Lung microvascular endothelial cell (primary cell): ENCODE data around the gene NPM1. TPM values are rescaled to one million over a fixed set of nuclear protein-coding genes. Genes with fewer than 3 reads are reported as not detected.
"Not testable (repeated sequence)": the region's sequence is repeated elsewhere in the genome, so short reads cannot be mapped to it uniquely, and the experiment has no call there.

Experiments used
- DNase-seq, 2 donors: peaks; one replicate each; pipeline versions ENCODE4 v3.0.0 to v3.0.0-alpha.2; 2010; ENCODE audit warnings: low read depth in 2 of 2
- total RNA-seq: library from RNA; depleted of rRNA; stranded (reverse); fragments of >200 nt; gene quantifications from 2 replicates; pipeline ENCODE4 v1.2.1, GENCODE V29; 2014

The NPM1 gene
- total RNA-seq, 1 donor from 2014 or later = 609 TPM

DNA sequence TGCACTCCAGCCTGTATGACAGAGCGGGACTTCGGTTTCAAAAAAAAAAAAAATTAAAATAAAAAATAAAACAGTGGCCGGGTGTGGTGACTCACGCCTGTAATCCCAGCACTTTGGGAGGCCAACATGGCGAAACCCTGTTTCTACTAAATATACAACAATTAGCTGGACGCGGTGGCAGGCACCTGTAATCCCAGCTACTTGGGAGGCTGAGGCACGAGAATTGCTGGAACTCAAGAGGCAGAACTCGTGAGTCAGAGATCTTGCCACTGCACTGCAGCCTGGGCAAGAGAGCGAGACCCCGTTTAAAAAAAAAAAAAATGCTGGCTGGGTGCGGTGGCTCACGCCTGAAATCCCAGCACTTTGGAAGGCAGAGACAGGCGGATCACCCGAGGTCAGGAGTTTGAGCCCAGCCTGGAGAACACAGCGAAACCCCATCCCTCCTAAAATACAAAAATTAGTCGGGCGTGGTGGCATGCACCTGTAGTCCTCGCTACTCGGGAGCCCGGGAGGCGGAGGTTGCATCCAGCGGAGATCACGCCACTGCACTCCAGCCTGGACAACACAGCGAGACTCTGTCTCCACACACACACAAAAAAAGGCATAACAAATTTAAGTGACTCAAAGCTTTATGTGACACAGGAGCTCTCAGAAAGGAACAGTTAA is 1.5 kb upstream of the NPM1 start:
- DNase-seq = no peak

DNA sequence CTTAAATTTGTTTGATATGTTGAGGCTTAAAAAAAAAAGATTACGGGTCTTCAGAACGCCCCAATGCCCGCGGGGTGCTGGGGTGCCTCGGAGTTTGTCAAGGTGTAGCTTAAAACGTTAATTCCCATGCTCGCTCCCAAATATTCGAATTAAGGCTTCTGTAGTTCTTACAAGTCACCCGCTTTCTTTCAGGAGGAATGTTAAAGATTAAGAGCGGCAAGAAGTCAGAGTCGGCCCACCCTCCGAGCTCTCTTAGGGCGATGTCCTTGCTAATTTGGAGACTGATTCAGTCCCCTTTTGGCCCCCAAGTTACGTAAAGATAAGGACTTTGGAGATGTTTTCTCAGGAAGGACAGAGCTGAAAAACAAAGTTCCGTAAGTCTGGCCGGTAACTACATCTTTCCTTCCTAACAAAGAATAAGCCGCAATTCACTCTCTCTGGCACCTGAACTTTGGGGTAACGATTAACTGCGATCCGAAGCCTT is 746 bp upstream of the NPM1 start:
- no peak for DNase-seq

DNA sequence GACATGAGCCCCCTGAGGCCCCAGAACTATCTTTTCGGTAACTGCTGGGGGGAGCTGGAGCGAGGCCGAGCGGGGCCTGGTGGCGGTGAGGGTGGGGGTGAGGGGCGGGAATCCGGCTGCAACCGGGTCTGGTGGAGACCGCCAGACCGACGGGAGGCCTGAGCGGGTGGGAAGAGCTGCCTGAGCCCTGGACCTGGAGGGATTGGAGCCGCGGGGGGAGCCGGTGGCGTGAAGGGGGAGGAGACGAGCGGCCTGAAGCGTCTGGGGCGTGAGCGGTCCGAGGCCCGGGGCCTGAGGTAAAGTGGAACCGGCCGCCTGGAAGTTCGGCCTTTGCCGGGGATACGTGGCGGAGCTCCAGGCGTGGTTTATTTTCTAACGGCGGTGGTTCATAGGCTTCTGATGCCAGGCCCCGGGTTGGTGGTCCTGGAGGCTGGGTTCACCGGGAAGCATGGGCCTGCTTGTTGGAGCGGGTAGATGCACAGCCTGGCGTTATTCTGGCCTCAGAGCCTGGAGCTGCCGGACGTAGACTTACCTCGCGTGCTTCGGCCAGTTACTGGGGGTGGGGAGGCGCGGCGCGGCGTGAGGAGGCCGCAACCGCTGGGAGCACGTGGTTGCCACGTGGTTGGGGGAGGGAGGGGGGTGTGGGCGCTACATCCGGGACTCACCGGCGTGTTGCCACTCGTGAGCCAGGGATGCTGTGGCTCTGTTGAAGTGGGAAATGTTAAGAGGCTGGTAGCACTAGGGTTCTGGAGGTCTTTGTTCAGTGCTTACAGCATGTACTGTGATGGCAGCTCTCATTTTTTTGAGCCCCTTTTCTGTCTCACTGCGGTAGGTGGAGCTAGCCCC is 544 bp downstream of the NPM1 start:
- DNase-seq = peak; percentile 79 to 84

DNA sequence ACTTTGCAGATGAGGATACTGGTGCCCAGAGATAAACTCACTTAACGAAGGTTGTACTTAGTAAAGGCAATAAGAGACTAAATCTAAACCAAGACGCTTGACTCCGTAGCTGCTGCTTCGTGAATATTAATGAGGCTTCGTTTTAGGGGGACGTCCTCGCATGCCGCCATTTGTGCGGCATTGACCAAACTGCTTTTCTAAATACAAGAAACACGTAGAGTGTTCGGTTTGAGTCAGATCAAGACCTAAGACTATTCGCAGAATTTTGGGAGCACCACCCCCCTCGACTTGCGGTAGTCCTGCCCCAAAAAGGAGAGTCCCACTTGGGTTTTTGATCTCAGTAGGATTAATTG is 1.1 kb downstream of the NPM1 start:
- no peak for DNase-seq

DNA sequence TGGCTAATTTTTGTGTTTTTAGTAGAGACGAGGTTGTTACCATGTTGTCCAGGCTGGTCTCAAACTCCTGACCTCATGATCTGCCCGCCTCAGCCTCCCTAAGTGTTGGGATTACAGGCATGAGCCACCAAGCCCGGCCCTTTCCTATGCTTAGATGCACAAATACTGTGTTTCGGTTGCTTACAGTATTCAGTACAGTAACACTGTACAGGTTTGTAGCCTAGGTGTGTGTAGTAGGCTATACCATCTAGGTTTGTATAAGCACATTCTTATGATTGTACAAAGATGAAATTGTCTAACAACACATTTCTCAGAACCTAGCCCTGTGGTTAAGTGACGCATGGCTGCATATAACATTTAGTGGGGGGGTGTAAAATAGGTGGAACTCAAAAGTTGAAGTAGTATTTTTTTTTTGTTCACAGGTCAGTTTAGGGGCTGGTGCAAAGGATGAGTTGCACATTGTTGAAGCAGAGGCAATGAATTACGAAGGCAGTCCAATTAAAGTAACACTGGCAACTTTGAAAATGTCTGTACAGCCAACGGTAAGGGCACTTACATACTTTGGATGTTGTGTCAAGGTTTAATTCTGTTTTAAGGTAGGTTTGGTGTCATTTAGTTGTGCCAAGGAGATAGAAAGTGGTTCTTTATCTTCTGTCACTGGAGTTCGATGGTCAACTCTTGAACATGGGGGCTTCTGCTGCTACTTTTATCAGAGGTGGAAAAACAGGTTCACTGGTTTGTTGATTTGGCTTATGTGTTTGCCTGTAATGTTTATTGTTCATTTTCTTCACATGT is 3.4 kb downstream of the NPM1 start:
- no peak for DNase-seq

DNA sequence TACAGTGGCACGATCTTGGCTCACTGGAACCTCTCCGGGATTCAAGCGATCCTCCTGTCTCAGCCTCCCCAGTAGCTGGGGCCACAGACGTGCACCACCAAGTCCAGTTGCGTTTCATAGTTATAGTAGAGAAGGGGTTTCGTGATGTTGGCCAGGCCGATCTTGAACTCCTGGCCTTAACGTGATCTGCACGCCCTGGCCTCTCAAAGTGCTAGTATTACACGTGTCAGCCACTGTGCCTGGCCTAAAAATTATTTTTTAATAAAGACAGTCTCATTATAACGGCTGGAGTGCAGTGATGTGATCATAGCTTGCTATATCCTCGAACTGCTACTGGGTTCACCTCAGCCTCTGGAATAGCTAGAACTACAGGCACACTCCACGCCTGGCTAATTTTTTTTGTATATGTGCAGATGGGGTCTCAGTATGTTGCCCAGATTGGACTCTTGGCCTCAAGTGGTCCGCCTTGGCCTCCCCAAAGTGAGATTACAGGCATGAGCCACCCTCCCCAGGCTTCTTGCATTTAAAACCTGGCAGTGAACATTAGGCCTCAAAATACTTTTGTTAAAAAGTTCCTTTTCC is 4.4 kb downstream of the NPM1 start:
- DNase-seq = no peak

DNA sequence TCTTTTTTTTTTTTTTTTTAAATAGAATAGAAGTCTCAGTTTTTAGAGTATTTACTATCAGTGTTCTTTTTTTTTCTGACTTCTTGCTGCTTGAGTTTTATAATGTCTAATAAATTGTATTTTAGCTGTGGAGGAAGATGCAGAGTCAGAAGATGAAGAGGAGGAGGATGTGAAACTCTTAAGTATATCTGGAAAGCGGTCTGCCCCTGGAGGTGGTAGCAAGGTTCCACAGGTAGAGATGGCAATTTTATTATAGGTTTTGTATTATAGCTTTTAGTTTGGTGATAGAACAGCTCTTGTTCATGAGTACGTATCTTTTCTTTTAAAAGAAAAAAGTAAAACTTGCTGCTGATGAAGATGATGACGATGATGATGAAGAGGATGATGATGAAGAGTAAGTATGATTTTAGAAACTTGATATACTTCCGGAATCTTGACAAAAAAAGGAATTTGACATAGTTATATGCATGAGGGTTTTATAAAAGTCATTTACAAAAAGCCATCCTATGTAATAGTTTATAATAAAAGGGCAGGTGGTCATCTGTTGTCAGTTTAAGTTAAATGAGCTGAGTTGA is 5.0 kb downstream of the NPM1 start:
- no peak for DNase-seq

DNA sequence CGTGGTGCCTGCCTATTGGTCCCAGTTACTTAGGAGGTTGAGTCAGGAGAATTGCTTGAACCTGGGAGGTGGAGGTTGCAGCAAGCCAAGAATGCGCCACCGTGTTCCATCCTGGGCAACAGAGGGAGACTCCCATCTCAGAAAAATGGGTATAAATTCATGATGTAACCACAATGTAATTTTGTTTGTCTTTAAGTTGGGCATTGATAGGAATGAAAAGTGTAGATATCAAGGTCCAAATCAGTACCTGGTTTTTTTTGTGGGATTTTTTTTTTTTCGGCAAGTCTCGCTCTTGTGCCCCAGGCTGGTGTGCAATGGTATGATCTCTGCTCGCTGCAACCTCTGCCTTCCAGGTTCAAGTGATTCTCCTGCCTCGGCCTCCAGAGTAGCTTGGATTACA is 7.4 kb downstream of the NPM1 start:
- DNase-seq = no peak

DNA sequence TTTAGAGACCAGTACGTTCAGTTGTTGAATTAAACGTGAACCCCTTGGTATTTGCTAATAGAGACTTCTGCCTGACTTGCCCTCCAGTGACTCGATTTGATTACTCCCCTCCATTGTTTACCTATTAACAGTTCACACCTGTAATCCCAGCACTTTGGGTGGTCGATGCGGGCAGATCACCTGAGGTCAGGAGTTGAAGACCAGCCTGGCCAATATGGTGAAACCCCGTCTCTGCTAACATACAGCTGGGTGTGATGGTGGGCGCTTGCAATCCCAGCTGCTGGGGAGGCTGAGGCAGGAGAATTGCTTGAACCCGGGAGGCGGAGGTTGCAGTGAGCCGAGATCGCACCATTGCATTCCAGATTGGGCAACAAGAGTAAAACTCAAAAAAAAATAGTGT is 8.9 kb downstream of the NPM1 start:
- DNase-seq = not testable (repeated sequence)

DNA sequence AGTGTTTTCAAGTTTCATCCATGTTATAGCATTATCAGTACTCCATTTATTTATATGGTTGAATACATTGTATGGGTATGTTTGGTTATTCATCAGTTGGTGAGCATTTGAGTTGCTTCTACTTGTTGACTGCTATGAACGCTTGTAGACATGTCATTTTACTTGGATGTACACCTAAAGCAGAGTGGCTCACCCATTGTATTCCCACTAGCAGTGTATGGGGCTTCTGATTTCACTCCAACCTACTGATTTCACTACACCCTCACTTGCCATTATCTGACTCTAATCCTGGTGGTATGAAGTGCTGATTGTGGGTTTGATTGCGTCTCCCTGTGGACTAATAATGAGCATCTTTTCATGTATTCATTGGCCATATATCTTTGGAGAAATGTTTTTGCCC is 9.5 kb downstream of the NPM1 start:
- DNase-seq = no peak

DNA sequence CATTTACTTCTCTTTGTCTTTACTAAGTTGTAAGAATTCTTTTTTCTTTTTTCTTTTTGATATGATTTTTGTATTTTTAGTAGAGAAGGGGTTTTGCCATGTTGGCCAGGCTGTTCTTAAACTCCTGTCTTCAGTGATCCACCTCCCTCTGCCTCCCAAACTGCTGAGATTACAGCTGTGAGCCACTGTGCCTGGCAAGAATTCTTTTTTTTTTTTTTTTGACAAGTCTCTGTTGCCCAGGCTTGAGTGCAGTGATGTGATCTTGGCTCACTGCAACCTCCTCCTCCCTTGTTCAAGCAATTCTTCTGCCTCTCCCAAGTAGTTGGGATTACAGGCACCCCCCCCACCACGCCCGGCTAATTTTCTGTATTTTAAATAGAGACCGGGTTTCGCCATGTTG is 9.9 kb downstream of the NPM1 start:
- no peak for DNase-seq

DNA sequence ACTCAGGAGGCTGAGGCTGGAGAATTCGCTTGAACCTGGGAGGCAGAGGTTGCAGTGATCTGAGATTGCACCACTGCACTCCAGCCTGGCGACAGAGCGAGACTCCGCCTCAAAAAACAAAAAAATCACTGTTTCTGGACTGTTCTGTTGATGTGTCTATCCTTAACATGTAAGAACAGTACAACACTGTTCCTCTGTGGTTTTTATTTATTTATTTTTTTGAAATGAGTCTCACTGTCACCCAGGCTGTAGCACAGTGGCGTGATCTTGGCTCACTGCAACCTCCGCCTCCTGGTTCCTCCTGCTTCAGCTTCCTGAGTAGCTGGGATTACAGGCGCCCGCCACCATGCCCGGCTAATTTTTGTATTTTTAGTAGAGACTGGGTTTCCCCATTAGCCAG is 11.0 kb downstream of the NPM1 start:
- not testable (repeated sequence) for DNase-seq

DNA sequence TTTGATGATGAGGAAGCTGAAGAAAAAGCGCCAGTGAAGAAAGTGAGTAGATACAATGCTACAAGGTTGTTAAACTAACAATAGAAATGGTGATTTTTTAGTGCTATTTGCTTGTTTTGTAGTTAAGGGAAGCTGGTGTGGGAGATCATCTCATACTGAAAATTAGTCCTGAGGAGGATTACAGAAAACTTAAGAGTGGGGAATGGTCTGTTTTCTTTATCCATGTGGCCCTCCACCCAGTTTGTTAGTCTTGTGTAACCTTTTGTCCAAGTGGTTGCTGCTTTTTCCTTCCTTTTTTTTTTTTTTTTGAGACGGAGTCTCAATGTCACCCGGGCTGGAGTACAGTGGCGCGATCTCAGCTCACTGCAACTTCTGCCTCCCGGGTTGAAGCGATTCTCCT is 12.5 kb downstream of the NPM1 start:
- no peak for DNase-seq

DNA sequence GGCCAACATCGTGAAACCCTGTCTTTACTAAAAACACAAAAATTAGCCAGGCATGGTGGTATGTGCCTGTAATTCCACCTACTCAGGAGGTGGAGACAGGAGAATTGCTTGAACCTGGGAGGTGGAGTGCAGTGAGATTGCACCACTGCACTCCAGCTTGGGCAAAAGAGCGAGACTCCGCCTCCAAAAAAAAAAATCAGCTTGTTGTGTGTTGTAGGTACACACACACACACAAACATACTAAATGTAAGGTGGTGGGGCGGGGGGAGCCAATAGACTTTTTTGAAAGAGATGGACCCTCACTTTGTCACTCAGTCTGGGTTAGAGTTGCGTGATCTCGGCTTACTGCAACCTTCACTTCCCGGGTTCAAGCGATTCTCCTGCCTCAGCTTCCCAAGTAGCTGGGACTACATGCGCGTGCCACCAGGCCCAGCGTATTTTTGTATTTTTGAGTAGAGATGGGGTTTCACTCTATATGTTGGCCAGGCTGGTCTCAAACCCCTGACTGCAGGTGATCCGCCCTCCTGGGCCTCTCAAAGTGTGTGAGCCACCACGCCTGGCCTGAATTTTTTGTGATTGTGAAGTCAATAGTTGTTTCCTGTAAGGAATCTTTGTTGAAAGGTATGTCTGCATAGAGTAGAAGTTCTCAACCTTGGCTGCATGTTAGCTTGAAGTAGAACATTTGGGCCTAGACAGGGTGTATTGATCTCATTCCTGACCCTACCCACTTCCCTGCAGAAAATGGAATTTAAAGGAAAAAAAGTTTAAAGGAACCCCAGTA is 13.7 kb downstream of the NPM1 start:
- no peak for DNase-seq

DNA sequence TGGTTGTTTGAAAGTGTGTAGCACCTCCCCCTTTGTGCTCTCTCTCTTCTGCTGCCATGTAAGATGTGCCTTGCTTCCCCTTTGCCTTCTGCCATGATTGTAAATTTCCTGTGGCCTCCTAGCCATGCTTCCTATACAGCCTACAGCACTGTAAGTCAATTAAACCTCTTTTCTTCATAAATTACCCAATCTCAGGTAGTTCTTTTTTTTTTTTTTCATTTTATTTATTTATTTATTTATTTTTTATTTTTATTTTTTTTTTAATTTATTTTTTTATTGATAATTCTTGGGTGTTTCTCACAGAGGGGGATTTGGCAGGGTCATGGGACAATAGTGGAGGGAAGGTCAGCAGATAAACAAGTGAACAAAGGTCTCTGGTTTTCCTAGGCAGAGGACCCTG is 15.1 kb downstream of the NPM1 start:
- DNase-seq = not testable (repeated sequence)

DNA sequence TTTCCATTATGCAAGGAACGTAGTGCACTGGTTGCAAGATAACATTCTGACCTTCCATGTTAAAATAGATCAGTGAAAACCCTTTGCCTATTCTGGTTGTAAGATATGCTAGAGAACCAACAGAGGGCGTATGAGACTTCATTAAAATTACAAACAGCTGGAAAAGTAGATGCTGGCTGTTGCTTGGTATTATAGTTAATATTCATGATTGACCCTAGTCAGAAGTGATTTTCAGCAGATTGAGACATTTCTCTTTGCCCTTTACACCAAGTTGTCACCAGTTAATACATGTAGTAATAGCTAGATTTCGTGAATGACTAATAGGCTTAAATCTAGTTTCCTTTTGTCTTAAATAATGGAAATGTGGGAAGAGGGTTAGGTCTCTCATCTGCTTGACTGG is 18.0 kb downstream of the NPM1 start:
- peak; percentile 39 to 51 for DNase-seq

DNA sequence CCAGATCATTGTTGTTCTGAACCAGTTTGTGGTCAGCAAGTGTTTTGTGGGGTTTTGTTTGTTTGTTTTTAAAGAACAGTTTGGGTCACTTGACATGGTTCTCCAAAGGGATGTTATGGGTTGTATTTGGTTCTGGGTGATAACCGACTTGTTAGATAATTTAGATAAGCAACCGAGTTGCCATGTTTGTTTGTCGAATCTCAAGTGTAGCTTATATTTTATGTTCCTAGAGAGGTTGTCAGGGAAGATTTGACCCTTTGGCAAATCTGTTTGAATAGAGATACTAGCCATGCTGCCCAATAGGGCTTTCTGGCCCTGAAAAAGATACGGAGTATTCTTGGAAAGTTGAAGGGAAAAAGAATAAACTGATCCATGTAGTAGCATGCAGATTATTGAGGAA is 19.6 kb downstream of the NPM1 start:
- DNase-seq = no peak

DNA sequence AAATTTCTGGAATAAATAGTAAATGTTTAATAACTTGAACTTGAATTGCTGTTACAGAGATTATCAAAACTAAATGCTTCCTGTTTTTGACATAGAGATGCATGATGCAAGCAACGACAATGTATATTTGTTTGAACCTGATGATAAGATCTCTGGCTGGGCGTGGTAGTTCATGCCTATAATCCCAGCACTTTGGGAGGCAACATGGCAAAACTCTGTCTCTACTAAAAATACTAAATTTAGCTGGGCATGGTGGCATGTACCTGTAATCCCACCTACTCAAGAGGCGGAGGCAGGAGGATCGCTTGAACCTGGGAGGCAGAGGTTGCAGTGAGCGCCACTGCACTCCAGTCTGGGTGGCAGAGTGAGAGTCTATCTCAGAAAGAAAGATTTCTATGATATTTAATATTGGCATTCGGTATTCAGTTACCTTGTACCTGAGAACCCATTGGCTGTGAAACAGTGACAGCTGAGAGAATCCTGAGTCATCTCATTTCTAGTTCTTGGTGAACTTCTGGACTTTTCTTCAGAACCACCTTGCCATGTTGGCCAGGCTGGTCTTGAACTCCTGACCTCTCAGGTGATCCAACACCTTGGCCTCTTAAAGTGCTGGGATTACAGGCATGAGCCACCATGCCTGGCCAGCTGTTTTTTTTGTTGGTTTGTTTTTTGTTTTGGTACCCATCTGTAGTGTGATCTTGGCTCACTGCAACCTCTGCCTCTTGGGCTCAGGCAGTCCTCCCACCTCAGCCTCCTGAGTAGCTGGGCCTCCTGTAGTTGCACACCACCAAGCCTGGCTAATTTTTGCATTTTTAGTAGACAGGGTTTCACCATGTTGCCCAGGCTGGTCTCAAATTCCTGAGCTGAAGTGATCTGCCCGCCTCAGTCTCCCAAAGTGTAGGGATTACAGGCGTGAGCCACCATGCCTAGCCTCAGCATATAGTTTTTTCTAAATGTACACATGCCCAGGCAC is 21.8 kb downstream of the NPM1 start:
- no peak for DNase-seq

DNA sequence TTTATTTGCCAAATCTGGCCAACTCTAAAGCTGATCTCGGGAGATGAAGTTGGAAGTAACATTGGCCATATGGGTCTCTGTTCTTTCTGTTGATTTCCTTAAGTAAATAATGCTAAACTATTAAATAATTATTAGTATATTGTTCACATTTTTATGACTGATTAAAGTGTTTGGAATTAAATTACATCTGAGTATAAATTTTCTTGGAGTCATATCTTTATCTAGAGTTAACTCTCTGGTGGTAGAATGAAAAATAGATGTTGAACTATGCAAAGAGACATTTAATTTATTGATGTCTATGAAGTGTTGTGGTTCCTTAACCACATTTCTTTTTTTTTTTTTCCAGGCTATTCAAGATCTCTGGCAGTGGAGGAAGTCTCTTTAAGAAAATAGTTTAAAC is 22.5 kb downstream of the NPM1 start:
- no peak for DNase-seq

DNA sequence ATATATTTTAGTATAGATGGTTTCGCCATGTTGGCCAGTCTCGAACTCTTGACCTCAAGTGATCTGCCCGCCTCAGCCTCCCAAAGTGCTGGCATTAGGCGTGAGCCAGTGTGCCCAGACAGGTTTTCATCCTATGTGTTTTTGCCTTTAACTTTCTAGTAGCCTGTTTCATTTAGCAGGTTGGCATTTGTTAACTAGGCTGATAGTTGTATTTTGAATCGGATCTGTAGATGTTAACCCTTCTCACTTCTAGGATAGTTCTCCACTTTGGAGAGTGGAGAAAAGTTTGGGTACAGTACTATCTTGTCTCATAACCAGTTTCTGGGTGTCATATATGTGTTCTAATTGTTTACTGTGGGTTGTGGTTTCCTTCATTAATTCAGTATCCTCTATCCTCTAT is 24.5 kb downstream of the NPM1 start:
- no peak for DNase-seq
